Coronary artery (tissue), 2 donors: ENCODE results near the gene INKA2.

ENCODE experiments used
- DNase-seq: peaks from one replicate; pipeline ENCODE4 v3.0.0-alpha.2; 2017; ENCODE audit warnings: low spot score
- H3K27ac ChIP-seq, 2 donors: fragments of 200-600 bp; sonication (generic); one replicate each; pipeline ENCODE4 v1.5.1; 2016 to 2019
- H3K4me3 ChIP-seq: fragments of 200-600 bp; sonication (generic); 2 replicates; pipeline ENCODE4 v1.5.1; 2016; ENCODE audit warnings: mild to moderate bottlenecking, moderate library complexity
- CTCF ChIP-seq: fragments of 200-600 bp; sonication (generic); IDR thresholded peaks from one replicate; pipeline ENCODE4 v1.5.1; 2019; ENCODE audit warnings: antibody characterized with exemption

The INKA2 gene

DNA sequence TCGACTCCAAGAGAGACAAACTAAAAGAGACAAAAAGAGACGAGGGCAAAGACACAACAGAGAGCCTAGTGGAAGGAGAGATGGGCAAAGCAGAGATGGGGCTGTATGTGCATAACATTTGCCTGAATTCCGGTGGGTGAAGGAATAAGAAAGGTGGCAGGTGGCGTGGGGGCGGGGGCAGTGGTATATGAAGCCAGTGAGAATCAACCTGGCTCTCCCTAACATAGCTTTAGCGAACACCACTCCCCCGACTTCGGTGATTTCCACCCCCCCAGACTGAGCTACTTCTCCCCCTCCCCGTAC is 1.1 kb downstream of the INKA2 start:
- DNase-seq: no peak
- TF ChIP-seq CTCF: no peak
- Histone ChIP-seq H3K4me3 (peak overlapping the region; percentile 79), H3K27ac (peak overlapping the region; percentile 93 to 95)

DNA sequence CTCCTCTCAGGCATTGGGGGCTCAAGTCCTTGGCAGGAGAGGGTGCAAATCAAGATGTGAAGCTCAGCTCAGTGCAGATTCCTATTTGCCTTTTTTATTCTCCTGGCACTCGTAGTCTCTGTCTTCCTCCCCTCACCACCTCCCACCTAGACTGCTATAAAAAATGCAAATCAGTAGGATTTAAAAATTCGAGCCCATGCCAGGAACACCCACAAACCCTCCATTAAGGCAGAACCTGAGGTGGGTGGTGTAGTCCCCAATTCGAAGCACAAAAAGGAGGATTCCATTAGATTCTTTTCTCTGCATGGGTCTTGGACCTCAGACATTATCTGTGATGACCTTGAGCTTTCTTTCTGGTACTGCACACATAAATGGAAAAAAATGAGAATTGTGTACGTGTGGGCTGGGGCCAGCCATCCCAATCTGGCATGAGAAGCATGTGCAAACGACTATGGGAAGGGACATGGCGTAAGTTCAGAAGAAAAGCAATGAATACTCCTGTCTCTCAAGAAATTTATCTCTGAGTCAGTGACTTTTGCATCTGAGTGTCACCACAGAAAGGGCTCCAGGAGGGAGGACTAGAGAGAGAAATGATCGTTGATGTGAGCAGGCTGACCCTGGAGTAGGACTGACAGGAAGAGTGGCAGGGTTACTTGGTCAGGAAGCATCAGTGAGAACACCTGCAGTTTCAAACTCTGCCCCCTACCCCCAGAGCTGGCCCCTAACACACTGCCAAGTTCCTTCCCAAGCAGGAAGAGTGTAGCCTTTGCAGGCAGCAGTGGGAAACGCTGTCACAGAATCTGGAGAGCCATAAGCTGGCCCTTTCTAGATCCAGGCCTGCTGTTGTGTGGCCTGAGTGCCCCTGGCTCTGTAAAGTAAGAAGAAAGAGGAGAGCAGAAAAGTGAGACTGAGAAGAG is 1.7 kb downstream of the INKA2 start:
- DNase-seq: peak; percentile 72
- peak overlapping the region; percentile 93 to 95 for H3K27ac ChIP-seq
- H3K4me3 ChIP-seq: peak overlapping the region; percentile 79
- no peak for TF ChIP-seq CTCF

GRCh38 chr1:111736548-111737215 is 2.5 kb downstream of the INKA2 start:
- peak overlapping the region in 1 of 2 donors; percentile 95 for H3K27ac ChIP-seq
- TF ChIP-seq CTCF: no peak
- peak; percentile 72 for DNase-seq
- H3K4me3 ChIP-seq: no peak overlapping the region

GRCh38 chr1:111735858-111736544 is 3.2 kb downstream of the INKA2 start:
- no peak for DNase-seq
- H3K27ac ChIP-seq: no peak overlapping the region
- H3K4me3 ChIP-seq: no peak overlapping the region
- TF ChIP-seq CTCF: no peak

GRCh38 chr1:111735321-111735720 is 3.9 kb downstream of the INKA2 start:
- Histone ChIP-seq H3K27ac (peak overlapping the region in 1 of 2 donors; percentile 6), H3K4me3 (no peak overlapping the region)
- no peak for TF ChIP-seq CTCF
- DNase-seq: no peak

- TF ChIP-seq CTCF: no peak
- Histone ChIP-seq H3K27ac (peak overlapping the region in 1 of 2 donors; percentile 6), H3K4me3 (no peak overlapping the region)
- no peak for DNase-seq
Measured at GRCh38 chr1:111734856-111735255, 4.3 kb downstream of the INKA2 start.
